Endothelial cell (in vitro differentiated cells): ENCODE data around the gene CX3CL1. TPM values are rescaled to one million over a fixed set of nuclear protein-coding genes. Genes with fewer than 3 reads are reported as not detected.
A peak's percentile ranks its signal among the peaks of the same experiment; 100 is the strongest.

Source experiments
- DNase-seq: peaks from one replicate; pipeline ENCODE4 v3.0.0; 2021; ENCODE audit warnings: low spot score
- H3K27ac Mint-ChIP-seq: one replicate; pipeline ENCODE4 v1.8.0; 2021; ENCODE audit warnings: mixed read lengths, inconsistent platforms; ENCODE audit not compliant: unreplicated experiment
- H3K27me3 Mint-ChIP-seq: one replicate; pipeline ENCODE4 v1.8.0; 2021; ENCODE audit warnings: mild to moderate bottlenecking, moderate library complexity, mixed read lengths, inconsistent platforms; ENCODE audit not compliant: unreplicated experiment
- H3K36me3 Mint-ChIP-seq: one replicate; pipeline ENCODE4 v1.8.0; 2021; ENCODE audit warnings: mild to moderate bottlenecking, low read depth, mixed read lengths, inconsistent platforms; ENCODE audit not compliant: unreplicated experiment
- H3K4me1 Mint-ChIP-seq: one replicate; pipeline ENCODE4 v1.8.0; 2021; ENCODE audit warnings: mild to moderate bottlenecking, mixed read lengths, inconsistent platforms; ENCODE audit not compliant: unreplicated experiment
- H3K4me3 Mint-ChIP-seq: one replicate; pipeline ENCODE4 v1.8.0; 2021; ENCODE audit warnings: mild to moderate bottlenecking, mixed read lengths, inconsistent platforms; ENCODE audit not compliant: unreplicated experiment
- H3K9me3 Mint-ChIP-seq: one replicate; pipeline ENCODE4 v1.8.0; 2021; ENCODE audit warnings: mixed read lengths, inconsistent platforms; ENCODE audit not compliant: unreplicated experiment
- total RNA-seq: library from RNA; stranded (reverse); fragmentation: NEBNext Ultra II Directional; extraction: Animal tissue kit (Norgen Biotek cat#: 25700); gene quantifications from one replicate; pipeline ENCODE4 v1.2.1, GENCODE V29; 2021; ENCODE audit not compliant: unreplicated experiment
- TF ChIP-seq, protein P1 (sequence below): fragments of 200-600 bp; sonication (generic); IDR thresholded peaks from one replicate; pipeline ENCODE4 v1.5.0; 2021; ENCODE audit warnings: antibody characterized with exemption; ENCODE audit not compliant: unreplicated experiment

Gene CX3CL1
- total RNA-seq, 1 donor from 2014 or later, result 9.2 TPM

DNA sequence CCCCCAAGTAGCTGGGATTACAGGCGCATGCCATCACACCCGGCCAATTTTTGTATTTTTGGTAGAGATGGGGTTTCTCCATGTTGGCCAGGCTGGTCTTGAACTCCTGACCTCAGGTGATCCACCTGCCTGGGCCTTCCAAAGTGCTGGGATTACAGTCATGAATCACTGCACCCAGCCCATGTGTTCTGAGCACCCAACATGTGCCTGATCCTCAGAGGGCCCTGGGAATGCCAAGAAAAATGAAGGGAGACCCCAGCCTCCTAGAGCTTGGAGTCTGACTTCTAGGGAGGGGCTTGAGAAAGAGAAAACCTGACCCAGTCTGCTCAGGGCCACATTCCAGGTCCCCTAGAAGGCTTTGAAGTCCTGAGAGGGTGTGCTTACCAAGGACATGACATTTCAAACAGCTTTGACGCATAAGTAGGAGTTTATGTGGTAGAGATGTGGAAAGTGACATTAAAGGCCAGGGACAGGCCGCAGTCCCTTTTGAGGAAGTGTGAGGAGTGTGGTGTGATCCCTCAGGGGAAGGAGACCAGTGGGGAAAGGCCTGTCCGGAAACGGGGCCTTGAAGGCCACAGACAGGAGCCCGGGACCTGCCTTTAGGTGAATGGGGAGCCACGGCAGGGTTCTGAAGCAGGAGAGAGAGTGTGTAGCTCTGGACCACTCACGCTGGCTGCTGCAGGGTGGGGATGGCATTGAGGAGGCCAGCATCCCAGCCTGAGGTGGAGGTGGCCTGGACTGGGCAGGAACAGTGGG, 14.8 kb upstream of the CX3CL1 start:
- TF ChIP-seq, protein P1, sequence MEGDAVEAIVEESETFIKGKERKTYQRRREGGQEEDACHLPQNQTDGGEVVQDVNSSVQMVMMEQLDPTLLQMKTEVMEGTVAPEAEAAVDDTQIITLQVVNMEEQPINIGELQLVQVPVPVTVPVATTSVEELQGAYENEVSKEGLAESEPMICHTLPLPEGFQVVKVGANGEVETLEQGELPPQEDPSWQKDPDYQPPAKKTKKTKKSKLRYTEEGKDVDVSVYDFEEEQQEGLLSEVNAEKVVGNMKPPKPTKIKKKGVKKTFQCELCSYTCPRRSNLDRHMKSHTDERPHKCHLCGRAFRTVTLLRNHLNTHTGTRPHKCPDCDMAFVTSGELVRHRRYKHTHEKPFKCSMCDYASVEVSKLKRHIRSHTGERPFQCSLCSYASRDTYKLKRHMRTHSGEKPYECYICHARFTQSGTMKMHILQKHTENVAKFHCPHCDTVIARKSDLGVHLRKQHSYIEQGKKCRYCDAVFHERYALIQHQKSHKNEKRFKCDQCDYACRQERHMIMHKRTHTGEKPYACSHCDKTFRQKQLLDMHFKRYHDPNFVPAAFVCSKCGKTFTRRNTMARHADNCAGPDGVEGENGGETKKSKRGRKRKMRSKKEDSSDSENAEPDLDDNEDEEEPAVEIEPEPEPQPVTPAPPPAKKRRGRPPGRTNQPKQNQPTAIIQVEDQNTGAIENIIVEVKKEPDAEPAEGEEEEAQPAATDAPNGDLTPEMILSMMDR, result no peak
- DNase-seq, result no peak
- H3K27me3 Mint-ChIP-seq, result peaks cover 3% of the 10 kb centered on the region
- peak overlapping the region; percentile 50 for H3K27ac Mint-ChIP-seq
- no peaks in the 10 kb centered on the region for H3K36me3 Mint-ChIP-seq
- no peaks in the 10 kb centered on the region for H3K9me3 Mint-ChIP-seq
- no peaks in the 10 kb centered on the region for H3K4me1 Mint-ChIP-seq
- no peak overlapping the region for H3K4me3 Mint-ChIP-seq

DNA sequence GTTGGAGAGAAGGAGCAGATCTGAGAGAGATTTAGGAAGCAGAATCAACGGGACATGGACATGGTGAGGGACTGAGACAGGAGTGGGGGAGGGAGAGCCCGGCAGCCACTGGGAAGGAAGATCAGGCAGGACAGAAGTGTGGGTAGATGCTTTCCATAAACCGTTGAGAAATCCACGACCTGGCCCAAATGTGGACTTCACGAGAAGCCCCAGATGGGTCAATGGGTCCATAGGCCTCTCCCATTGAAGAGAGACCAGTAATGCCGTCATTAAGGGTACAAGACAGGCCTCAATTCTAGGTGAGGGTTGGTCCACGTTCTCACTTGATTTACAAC, 14.2 kb upstream of the CX3CL1 start:
- peaks cover 3% of the 10 kb centered on the region for H3K27me3 Mint-ChIP-seq
- TF ChIP-seq, protein P1, result no peak
- no peak overlapping the region for H3K27ac Mint-ChIP-seq
- H3K4me3 Mint-ChIP-seq, result no peak overlapping the region
- H3K9me3 Mint-ChIP-seq, result no peaks in the 10 kb centered on the region
- H3K4me1 Mint-ChIP-seq, result no peaks in the 10 kb centered on the region
- no peak for DNase-seq
- no peaks in the 10 kb centered on the region for H3K36me3 Mint-ChIP-seq

DNA sequence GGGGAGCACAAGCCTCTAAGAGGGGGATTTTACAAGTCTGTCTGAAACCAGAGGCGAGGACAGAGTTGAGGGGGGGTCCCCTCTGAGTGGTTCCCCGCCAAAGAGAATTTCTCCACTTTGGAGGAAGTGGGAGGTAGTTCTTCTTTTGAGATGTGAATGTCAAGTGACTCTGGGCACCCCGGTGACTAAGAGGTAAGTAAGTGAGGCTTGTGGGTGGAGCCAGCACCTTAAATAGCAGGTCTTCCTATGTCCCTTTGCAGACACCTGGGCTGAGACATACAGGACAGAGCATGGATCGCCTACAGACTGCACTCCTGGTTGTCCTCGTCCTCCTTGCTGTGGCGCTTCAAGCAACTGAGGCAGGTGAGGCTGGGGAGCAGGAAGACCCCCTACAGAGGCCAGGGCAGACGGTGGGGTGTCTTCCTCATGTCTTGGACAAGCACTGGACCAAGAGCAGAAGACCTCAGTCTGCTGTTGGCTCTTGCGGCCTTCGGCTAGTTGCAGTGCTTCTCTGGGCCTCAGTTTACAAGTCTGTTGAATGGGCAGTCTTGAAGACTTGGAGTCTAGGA, 13.7 kb upstream of the CX3CL1 start, which contains the start of gene CCL22:
CCL22 (plus strand) TSS at position 257 of the 569 bp plus-strand sequence; CDS start at position 291, 34 bp downstream.
- TF ChIP-seq, protein P1, result no peak
- H3K9me3 Mint-ChIP-seq, result no peaks in the 10 kb centered on the region
- H3K4me3 Mint-ChIP-seq, result no peak within 1 kb of the TSS
- H3K27ac Mint-ChIP-seq, result peak within 1 kb of the TSS; percentile 50
- H3K4me1 Mint-ChIP-seq, result no peaks in the 10 kb centered on the region
- H3K36me3 Mint-ChIP-seq, result no peaks in the 10 kb centered on the region
- H3K27me3 Mint-ChIP-seq, result peaks cover 5% of the 10 kb centered on the region
- DNase-seq, result no peak

DNA sequence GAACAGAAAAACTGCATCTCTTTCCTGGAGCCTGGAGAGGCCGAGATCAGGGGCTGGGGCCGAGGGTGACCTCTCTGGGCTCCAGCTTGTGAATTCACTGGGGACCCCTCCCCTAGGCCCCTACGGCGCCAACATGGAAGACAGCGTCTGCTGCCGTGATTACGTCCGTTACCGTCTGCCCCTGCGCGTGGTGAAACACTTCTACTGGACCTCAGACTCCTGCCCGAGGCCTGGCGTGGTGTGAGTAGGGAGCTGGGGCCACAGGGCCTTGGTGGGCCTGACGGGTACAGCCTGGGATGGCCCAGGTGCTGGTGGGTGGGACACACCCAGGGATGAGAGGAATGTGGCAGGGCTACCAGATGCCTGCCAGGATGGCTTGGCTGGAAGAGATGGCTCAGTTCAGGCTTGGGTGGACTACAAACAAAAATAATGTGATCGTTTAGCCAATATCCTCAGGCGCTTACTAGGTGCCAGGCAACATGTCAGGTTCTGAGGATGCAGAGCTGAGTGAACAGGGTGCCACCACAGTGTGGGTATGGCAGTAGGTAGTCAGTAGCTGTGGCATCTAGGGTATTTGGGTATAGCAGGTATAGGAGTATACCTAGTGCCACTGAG, 11.9 kb upstream of the CX3CL1 start:
- Mint-ChIP-seq H3K27me3 (peaks cover 7% of the 10 kb centered on the region), H3K9me3 (no peaks in the 10 kb centered on the region), H3K4me1 (peaks cover 2% of the 10 kb centered on the region), H3K36me3 (no peaks in the 10 kb centered on the region), H3K4me3 (no peak overlapping the region), H3K27ac (no peak overlapping the region)
- no peak for DNase-seq
- TF ChIP-seq, protein P1, result no peak

DNA sequence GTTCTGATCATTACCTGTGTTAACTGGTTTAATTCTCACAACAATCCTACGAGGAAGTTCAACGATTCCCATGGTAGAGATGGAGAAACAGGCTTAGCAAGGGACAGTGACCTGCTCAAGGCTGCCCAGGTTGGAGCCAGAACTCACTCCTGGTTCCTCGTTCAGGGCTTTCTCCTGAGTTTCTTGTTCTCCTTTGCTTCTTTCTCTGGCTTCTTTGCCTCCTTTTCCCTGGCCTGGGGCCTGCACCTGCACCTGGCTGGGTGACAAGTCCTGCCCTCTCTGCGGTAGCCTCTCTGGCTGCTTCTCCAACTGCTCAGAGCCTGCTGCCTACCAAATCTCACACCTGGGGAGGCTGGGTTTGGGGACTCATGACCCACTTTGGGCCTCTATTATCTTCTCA, 10.9 kb upstream of the CX3CL1 start:
- H3K27me3 Mint-ChIP-seq, result peaks cover 7% of the 10 kb centered on the region
- no peaks in the 10 kb centered on the region for H3K36me3 Mint-ChIP-seq
- peaks cover 7% of the 10 kb centered on the region for H3K4me1 Mint-ChIP-seq
- DNase-seq, result no peak
- H3K27ac Mint-ChIP-seq, result no peak overlapping the region
- TF ChIP-seq, protein P1, result no peak
- no peak overlapping the region for H3K4me3 Mint-ChIP-seq
- no peaks in the 10 kb centered on the region for H3K9me3 Mint-ChIP-seq
